Measurements from ENCODE around the gene STRIP1. TPM values are rescaled to one million over a fixed set of nuclear protein-coding genes. Genes with fewer than 3 reads are reported as not detected.

Gene STRIP1
- polyA plus RNA-seq, 4 donors = 41.3 to 60.3 (median 47.8) TPM

DNA sequence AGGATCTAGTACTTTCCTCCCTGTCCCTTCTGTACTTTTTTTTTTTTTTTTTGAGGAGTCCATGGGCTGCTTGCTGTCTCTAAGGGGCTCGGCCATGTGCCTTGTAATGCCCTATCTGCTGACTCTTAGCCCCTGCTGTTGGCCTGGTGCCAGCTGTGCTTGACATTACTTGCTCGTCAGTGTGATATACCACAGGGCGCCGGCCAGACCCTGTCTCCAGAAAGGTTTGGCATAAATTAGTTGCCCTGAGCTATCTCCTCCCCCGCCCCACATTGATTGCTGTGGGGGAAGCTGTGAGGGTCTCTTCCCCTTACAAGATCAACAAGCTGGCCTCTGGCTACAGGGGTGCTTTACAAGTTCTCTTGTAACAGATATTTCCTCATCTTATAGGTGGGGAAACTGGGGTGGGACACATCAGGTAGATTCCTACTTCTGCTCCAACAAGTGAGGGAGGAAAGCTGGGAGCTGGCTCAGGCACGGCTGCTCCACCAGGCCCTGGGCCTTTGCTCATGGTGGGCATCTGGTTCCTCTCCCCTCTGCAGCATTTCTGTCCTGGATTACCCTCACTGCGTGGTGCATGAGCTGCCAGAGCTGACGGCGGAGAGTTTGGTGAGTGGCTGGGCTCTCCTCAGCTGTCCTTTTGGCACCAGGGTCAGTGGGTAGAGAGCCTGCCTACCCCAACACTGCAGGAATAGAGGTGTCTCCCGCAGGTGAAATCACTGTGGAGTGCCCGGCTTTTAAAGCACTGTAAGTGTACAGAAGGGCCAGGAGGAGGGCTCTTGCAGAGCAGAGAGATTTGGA is 15.6 kb downstream of the STRIP1 start:
- no peak for DNase-seq (ENCODE audit: low read depth in 4 of 4, low spot score in 3 of 4)

DNA sequence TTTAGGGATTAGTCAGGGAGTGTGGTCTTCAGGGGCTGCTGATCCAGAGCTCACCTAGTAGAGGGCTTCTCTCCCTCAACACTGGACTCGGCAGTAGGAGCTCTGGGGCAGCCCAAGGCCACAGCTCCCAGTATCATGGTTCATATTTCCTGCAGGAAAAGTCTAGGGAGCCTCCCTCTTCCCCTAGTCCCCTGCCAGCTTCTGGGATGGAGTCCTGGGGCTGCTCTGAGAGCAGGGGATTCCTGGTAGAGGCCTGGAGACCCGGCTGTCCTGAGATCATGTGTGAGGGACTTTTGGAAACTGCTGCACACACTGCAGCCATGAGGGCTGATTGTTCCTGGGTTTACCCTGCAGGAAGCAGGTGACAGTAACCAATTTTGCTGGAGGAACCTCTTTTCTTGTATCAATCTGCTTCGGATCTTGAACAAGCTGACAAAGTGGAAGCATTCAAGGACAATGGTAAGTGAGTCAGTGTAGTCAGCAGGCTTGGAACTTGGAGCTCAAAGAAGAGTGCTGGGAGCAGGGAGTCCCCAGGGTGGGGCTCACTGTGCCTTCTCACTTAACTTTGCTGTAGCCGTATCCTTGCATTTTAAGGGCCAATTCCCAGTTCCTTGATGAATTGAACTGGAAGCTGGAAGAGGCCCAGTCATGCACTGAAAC is 16.3 kb downstream of the STRIP1 start:
- no peak for DNase-seq (ENCODE audit: low read depth in 4 of 4, low spot score in 3 of 4)

DNA sequence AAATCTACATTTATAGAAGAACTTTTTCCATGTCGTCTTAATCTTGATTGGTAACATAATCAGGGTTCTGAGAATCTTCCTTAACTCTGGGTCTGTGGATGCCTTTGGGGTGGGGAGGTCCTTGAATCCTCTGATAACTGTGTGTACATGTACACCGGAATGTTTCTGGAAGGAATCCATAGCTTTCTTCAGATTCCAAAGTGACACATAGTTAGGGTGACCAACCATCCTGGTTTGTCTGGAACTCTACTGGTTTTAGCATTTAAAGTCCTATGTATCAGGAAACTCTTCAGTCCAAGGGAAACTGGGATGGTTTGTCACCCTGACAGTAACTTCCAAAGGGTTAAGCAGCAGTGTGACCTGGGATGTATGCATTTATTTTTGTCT is 16.8 kb downstream of the STRIP1 start:
- no peak for DNase-seq (ENCODE audit: low read depth in 4 of 4, low spot score in 3 of 4)

DNA sequence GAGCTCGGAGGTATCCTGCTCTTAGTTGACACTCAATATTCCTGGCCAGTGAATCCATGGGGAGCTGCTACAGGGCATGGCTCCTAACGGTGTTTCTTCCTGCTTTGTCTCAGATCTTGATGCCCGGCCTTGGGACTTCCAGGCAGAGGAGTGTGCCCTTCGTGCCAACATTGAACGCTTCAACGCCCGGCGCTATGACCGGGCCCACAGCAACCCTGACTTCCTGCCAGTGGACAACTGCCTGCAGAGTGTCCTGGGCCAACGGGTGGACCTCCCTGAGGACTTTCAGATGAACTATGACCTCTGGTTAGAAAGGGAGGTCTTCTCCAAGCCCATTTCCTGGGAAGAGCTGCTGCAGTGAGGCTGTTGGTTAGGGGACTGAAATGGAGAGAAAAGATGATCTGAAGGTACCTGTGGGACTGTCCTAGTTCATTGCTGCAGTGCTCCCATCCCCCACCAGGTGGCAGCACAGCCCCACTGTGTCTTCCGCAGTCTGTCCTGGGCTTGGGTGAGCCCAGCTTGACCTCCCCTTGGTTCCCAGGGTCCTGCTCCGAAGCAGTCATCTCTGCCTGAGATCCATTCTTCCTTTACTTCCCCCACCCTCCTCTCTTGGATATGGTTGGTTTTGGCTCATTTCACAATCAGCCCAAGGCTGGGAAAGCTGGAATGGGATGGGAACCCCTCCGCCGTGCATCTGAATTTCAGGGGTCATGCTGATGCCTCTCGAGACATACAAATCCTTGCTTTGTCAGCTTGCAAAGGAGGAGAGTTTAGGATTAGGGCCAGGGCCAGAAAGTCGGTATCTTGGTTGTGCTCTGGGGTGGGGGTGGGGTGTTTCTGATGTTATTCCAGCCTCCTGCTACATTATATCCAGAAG is 19.4 kb downstream of the STRIP1 start:
- DNase-seq (ENCODE audit: low read depth in 4 of 4, low spot score in 3 of 4) = no peak

DNA sequence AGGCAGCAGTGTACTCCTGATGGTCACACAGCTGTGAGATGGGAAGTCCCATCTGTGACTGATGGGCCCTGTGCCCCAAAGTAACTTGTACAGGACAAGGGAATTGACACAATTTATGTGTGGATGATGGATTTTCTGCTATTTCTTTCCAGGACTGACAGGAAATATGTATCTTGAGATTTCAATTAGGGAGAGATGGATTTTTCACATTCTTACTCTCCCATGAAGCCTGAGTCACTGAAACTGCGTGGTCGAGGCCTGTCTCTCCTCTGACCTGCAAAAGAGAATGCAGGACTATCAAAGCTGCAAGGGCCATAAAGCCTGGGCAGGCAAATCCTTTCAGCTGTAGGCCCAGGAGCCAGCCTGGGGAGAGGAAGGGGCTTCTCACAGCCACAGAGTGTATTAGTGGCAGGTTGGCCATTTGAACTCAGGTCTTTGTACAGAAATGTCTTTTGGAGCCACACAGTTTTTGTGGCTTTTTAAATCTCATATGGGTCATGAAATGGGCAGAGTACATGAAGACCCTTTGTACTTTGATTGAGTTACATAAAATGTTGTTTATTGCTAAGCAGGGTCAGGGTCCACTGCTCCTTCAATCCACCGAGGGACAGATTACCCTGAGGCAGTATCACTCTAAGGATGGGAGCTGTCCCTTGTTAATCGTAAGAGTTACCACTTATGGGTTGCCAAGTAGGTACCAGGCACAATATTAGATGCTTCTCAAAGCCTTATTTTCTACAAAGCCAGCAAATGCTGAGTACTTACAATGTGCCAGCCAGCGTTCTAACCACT is 21.3 kb downstream of the STRIP1 start:
- no peak for DNase-seq (ENCODE audit: low read depth in 4 of 4, low spot score in 3 of 4)

DNA sequence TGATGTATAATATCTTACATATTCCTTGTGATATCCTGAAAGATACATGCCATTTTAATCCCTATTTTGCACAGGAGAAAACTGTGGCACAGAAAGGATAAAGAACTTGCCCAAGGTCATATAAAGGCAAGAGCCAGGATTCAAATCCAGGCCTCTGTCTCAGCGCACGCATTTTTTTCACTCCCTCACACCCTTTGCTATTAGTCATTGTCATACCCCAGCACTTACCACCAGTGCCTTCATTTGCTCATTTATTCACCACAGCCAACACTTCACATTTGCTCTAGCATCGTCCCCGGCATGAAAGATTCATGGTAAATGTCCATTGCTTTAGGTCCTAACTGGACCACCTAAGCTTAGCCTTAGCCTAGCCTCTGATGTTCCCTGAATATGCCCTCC is 21.9 kb downstream of the STRIP1 start:
- DNase-seq (ENCODE audit: low read depth in 4 of 4, low spot score in 3 of 4) = no peak

DNA sequence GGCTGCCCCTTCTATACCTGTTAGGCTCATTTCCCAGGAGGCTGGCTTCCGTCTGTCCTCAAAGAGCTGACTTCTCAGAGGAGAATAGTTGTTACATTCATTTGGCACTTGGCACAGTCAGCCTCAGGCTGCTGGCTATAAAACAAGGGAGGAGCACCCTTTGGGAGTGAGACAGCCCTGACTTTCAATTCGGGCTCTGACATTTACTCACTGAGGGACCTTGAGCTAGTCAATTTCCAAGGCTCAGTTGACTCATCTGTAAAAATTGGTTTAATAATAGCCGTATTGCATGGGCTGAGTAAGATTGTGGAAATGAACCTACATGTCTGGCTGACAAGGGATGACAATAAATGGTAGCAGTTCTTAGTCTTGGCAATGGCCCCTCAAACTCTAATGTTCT is 22.4 kb downstream of the STRIP1 start:
- no peak for DNase-seq (ENCODE audit: low read depth in 4 of 4, low spot score in 3 of 4)

DNA sequence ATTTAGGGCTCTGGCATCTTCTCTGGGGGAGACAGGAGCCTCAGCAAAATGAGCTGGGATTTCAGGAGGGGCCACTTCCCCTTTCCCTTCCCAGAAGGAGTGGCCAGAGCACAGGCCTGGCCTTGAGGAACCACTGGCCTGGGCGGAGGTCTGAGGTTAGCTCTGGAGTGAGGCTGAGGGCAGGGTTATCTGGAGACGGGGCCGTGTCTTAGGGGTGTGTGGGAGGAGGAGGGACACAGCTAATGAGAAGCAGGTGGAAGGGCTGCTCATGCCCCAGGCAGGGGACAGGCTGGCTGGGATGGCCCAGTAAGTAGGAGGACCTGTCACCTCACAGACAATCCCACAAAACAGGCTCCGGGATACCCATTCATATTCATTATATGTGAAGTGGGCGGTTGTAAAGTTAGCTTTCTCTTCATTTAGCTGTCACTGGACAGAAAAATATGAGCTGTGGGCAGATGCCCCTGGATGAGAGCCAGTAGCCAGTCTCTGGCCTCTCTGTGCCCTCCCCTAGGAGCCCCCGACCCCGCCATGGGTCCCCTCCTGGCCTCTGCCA is 23.6 kb downstream of the STRIP1 start:
- no peak for DNase-seq (ENCODE audit: low read depth in 4 of 4, low spot score in 3 of 4)

DNA sequence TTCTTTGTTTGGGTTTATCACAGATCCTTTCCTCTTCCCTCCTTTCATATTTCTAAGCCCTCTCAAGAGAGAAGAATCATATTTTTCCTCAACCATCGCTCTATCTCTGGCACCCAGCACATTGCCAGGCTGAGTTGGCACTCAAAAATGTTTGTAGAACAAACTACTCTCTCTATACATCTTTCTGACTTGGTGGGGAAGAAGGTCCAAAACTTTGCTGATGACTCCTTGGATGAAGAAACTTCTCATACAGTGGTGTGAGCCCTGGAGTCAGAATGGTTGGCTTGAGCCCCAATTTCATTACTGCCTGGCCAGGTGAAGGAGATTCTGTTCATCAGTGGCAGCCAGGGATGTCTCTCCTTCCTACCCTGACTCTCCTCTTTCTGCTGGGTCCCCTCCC is 24.2 kb downstream of the STRIP1 start:
- DNase-seq (ENCODE audit: low read depth in 4 of 4, low spot score in 3 of 4) = no peak

DNA sequence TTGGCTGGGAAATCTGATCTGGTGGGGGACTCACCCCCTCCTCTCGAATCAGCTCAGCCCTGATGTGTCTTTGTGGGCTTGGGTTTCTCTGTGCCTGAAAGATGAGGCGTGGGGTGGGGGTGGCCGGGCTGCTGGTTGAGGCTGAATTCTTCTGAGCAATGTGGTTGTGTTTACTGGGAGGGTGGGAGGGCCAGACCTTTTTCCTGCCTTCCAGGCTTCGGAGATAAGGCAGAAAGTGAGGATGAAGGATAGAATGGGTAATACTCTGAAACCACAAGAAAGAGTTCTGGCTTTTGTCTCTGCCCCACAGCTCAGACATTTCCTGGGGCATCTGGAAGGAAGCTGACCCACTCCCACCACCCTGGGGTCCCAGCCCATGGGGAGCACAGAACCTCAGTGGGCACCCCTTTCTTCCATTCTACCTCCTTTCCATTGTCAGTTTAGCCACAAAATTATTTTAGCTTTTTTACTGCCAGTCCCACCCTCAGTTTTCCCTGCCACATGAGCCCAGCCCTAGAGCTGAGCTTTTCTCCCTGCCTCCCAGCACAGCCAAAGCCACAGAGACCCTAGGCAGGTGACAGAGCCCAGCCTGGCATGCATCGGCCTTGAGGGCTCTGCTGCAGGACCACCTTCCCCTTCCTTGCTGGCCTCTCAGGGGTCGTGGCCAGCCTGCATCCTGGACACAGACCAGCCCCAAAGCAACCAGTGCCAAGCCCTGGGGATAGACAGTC is 24.9 kb downstream of the STRIP1 start:
- DNase-seq (ENCODE audit: low read depth in 4 of 4, low spot score in 3 of 4) = no peak

DNA sequence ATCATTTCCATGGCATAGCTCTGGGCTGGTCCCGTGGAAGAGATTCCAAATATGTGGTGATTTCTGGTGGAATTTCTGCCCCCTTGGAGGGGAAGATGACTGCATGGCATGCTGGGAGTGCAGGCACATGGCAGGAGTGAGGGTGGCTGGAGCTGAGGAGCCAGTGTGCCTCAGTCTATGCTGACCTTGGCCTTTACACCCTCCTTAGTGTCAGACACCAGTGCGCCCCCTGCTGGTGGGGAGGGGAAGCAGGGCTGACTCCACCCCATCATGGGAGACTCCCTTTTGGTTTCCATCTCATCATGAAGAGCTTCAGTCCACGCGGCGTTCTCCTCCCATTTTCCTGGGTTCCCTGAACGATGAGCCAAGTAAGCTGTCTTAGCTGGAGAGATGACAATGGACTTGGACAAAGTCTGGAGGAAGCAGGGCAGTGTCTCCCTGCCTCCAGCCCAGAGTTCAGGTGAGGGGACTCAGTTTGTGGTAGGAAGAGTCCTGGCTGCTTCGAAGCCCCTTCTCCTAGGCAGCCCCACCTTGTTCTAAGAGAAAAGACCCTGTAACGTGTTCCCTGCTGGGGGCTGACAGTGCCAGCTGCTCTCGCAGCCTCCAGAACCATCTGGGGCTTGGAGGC is 25.7 kb downstream of the STRIP1 start:
- no peak for DNase-seq (ENCODE audit: low read depth in 4 of 4, low spot score in 3 of 4)

DNA sequence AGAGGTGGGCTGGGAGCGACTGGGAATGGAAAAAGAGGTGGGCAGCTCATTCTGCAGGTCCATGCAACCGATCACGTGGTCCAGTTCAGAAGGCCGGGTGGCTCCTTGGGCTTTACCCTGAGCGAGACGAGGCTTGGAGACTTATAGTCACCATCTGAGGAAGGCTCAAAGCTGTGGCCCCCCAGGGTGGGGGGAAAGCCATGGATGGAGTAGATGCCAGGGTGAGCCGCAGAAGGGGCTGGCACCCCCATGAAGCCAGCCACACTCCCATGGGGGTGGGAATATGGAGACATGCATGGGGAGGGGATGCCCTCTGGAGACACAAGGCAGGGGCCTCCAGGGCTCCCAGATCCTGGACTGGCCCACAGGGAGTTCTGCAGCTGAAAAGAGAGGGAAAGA is 26.2 kb downstream of the STRIP1 start:
- DNase-seq (ENCODE audit: low read depth in 4 of 4, low spot score in 3 of 4) = no peak

DNA sequence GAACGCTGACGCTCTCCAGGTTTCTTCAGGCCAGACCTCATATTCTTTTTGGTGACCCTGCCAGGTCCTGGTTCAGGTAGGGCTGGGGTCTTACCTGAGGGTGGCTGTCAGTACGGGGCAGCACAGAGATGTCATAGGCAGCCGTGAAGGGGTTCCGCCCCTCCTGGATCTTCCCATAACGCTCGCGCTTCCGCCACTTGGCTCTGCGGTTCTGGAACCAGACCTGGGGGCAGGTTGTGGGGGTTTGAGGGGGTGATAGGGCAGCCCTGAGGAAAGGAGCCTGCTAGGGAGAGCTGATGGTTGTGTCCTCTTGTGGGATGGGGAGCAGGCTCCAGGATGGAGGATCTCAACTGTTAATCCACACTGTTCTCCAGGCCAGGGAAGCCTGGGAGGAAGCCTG is 26.9 kb downstream of the STRIP1 start:
- DNase-seq (ENCODE audit: low read depth in 4 of 4, low spot score in 3 of 4) = no peak

DNA sequence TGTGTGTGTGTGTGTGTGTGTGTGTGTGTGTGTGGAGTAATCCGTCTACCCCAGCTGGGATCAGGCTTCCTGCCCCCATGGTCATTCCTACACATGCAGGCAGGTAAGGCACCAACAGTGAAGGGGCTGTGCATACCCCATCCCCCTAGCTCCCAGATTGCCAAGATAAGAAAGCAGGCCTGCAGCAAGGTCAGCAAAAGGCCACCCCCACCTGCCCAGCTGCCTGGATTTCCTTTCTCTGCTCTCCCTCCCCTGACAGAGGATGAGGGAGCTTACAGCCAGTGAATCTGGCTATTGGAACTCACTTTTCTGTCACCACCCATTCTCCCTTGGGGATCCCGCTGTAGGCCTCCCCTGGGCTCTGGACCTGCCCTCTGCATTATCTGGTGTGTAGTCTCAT is 28.2 kb downstream of the STRIP1 start:
- no peak for DNase-seq (ENCODE audit: low read depth in 4 of 4, low spot score in 3 of 4)

DNA sequence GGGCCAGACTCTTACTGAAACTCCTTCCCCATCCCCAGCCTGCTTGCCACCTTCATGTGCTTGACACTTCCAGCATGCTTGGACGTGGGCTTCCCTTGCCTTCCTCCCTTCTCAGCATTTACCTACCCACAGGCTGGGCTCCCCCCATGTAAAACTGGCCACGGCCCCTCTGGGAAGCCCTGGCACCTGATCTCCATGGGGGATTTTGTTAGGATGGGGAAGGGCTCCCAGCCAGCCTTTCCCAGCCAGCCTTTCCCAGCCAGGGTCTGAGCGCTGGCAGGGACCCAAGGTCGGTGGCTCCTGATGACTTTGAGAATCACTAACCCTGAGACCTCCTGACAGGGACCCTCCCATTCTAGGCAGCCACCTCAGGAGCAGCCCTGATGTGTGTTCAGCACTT is 29.4 kb downstream of the STRIP1 start:
- DNase-seq (ENCODE audit: low read depth in 4 of 4, low spot score in 3 of 4) = no peak

DNA sequence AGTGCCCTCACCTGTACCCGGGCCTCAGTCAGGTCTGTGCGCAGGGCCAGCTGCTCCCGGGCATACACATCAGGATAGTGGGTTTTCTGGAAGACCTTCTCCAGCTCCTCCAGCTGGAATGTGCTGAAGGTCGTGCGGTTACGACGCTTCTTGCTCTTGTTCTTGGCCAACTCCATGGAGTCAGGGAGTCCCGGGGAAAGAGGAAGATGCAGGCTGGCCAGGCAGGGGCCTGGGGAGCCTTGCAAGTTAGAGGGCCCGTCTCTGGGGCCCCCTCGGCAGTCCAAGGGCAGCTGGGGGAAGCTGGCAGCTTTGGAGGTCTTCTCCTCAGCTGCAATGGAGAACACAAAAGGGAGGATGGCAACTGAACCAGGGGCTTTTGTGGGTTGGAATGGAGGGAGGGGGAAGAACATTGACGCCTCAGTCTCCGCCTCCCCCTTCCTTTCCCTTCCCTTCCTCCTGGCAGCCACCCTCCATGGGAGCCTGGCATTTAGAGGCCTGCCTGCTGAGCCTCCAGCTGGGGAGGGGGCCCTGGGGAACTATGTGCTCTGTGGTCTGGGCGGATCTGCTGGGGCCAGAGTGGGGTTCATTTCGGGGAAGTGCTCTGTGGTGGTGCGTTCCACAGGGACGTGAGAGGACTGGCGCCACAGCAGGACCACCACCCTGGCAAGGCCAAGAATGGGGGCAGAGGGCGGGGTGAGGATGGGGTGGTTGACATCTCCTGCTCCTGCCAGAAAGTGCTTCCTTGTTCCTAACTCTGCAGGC is 30.3 kb downstream of the STRIP1 start:
- no peak for DNase-seq (ENCODE audit: low read depth in 4 of 4, low spot score in 3 of 4)

DNA sequence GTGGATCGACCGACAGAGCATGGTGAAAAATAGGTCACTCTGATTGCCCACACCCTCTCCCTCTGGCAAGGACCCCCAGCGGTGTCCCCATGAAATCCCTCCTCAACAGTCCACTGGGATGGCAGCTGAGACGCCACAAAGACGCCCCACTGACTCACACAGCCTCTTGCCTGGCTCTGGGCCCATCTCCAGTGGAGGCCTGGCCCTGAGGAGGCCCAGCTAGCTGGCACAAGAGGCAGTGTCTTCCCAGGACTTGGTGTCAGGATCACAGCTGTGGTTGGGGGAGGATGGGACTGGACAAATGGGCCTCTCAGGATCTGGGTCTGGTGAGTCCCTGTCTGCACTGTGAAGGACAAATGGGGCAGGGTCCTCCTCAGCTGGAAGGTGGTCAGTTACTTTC is 31.4 kb downstream of the STRIP1 start:
- DNase-seq (ENCODE audit: low read depth in 4 of 4, low spot score in 3 of 4) = no peak

DNA sequence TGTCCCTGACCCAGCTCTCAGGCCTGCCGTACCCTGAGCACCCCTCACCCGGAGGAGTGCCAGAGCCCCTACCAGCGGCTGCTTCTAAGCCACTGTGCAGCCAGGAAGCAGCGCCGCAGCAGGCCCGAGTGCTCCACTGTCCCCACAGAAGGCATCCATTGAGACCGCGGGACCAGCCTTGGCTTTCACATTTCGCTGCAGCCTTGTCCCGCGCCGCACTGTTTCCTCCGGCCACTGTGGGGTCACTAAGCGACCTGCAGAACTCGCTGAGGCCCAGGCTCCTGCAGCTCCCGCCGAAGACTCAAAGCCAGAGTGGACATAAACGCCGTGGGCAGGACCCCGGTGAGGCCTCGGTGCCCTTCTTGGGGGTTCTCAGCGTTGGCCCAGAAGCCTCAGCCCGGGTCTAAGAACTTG is 33.1 kb downstream of the STRIP1 start:
- no peak for DNase-seq (ENCODE audit: low read depth in 4 of 4, low spot score in 3 of 4)
